Natural killer cell (primary cell): ENCODE results near the gene LIAS. TPM values are rescaled to one million over a fixed set of nuclear protein-coding genes. Genes with fewer than 3 reads are reported as not detected.
"Not testable (repeated sequence)": the region's sequence is repeated elsewhere in the genome, so short reads cannot be mapped to it uniquely, and the experiment has no call there.

Source experiments
- ATAC-seq, 3 donors: fragments of 150-1000 bp in 2 of 3; fragments of 200-7000 bp in 1 of 3; cut with Tn5 transposase; 1 replicate in 1 of 3; 2 replicates in 2 of 3; pipeline ENCODE4 v1.10.0; 2021; ENCODE audit warnings: mild to moderate bottlenecking in 2 of 3, moderate library complexity in 2 of 3
- DNase-seq, 2 donors: peaks; one replicate each; pipeline versions ENCODE4 v3.0.0 to v3.0.0-alpha.2; 2013 to 2021; ENCODE audit warnings: mixed read lengths in 1 of 2
- H3K27ac ChIP-seq: one replicate; pipeline ENCODE4 v1.5.1; 2013; ENCODE audit warnings: mild to moderate bottlenecking, low read length
- H3K27me3 ChIP-seq: one replicate; pipeline ENCODE4 v1.6.1; 2013; ENCODE audit warnings: low read length; ENCODE audit not compliant: control insufficient read depth, insufficient read depth
- H3K36me3 ChIP-seq: one replicate; pipeline ENCODE4 v1.6.1; 2013; ENCODE audit warnings: low read length; ENCODE audit not compliant: control insufficient read depth, insufficient read depth
- H3K4me1 ChIP-seq: one replicate; pipeline ENCODE4 v1.6.1; 2013; ENCODE audit warnings: low read length; ENCODE audit not compliant: control insufficient read depth, insufficient read depth
- H3K4me3 ChIP-seq: one replicate; pipeline ENCODE4 v1.5.1; 2013; ENCODE audit warnings: low read length
- H3K9me3 ChIP-seq: one replicate; pipeline ENCODE4 v1.6.1; 2013; ENCODE audit warnings: low read length; ENCODE audit not compliant: control insufficient read depth, insufficient read depth
- H3K27ac Mint-ChIP-seq, 2 donors: one replicate each; pipeline ENCODE4 v1.8.0; 2022; ENCODE audit warnings: mild to moderate bottlenecking in 2 of 2, mixed read lengths in 2 of 2, moderate library complexity in 1 of 2
- H3K27me3 Mint-ChIP-seq, 2 donors: one replicate each; pipeline ENCODE4 v1.8.0; 2022; ENCODE audit warnings: low read depth in 2 of 2, mixed read lengths in 2 of 2
- H3K36me3 Mint-ChIP-seq: one replicate; pipeline ENCODE4 v1.8.0; 2022; ENCODE audit warnings: mixed read lengths
- H3K4me1 Mint-ChIP-seq, 2 donors: one replicate each; pipeline ENCODE4 v1.8.0; 2022; ENCODE audit warnings: mixed read lengths in 2 of 2
- H3K4me3 Mint-ChIP-seq: one replicate; pipeline ENCODE4 v1.8.0; 2022; ENCODE audit warnings: mild to moderate bottlenecking, moderate library complexity, mixed read lengths
- H3K9me3 Mint-ChIP-seq, 2 donors: one replicate each; pipeline ENCODE4 v1.8.0; 2022; ENCODE audit warnings: mixed read lengths in 2 of 2
- CTCF ChIP-seq: fragments of 200-600 bp; IDR thresholded peaks from one replicate; pipeline ENCODE4 v1.8.0; 2022; ENCODE audit warnings: antibody characterized with exemption
- WGBS: methylation state at CpG from one replicate; pipeline ENCODE4 v1.1.7; 2013; ENCODE audit warnings: missing lambda C conversion rate; ENCODE audit not compliant: insufficient coverage; 5-methylcytosine and 5-hydroxymethylcytosine counted together
- intact Hi-C: fragments of 100-400 bp; cut with micrococcal nuclease; formaldehyde crosslinking; loops from one replicate; pipeline ENCODE4 v1.14.2; 2022
- total RNA-seq, 4 donors: library from RNA; stranded (reverse); fragments of 120-200 nt in 1 of 4; gene quantifications; one replicate each; pipeline versions ENCODE4 v1.2.3 to v1.2.4, GENCODE V29; 2013 to 2022

The LIAS gene
- total RNA-seq, 3 donors from 2014 or later (not counting 1 experiment from before 2014, with no cell fraction given), result 10.6 to 14.3 (median 11.9) TPM

GRCh38 chr4:39497909-39498726, 39.3 kb downstream of the LIAS start:
- Mint-ChIP-seq H3K4me1 (no peaks in the 10 kb centered on the region), H3K36me3 (peaks cover 6% of the 10 kb centered on the region), H3K27me3 (no peaks in the 10 kb centered on the region), H3K4me3 (no peak overlapping the region), H3K9me3 (no peaks in the 10 kb centered on the region), H3K27ac (no peak overlapping the region)
- Histone ChIP-seq H3K9me3 (no peaks in the 10 kb centered on the region), H3K4me1 (no peaks in the 10 kb centered on the region), H3K36me3 (peaks cover 19% of the 10 kb centered on the region), H3K27ac (no peak overlapping the region), H3K27me3 (no peaks in the 10 kb centered on the region), H3K4me3 (no peak overlapping the region)
- DNase-seq (no peak), ATAC-seq (no peak)
- intact Hi-C loops, result no loop called here
- WGBS, result 100% methylated on average over 1 of the region's 1 CpG
- TF ChIP-seq CTCF, result no peak

GRCh38 chr4:39498727-39499020, 39.8 kb downstream of the LIAS start:
- Mint-ChIP-seq H3K27ac (no peak overlapping the region), H3K4me1 (no peaks in the 10 kb centered on the region), H3K27me3 (no peaks in the 10 kb centered on the region), H3K9me3 (no peaks in the 10 kb centered on the region), H3K36me3 (peaks cover 6% of the 10 kb centered on the region), H3K4me3 (no peak overlapping the region)
- Histone ChIP-seq H3K9me3 (no peaks in the 10 kb centered on the region), H3K27me3 (no peaks in the 10 kb centered on the region), H3K4me3 (no peak overlapping the region), H3K36me3 (peaks cover 24% of the 10 kb centered on the region), H3K27ac (no peak overlapping the region), H3K4me1 (no peaks in the 10 kb centered on the region)
- intact Hi-C loops, result no loop called here
- TF ChIP-seq CTCF, result no peak
- no peak for ATAC-seq
- DNase-seq, result no peak

- Histone ChIP-seq H3K4me3 (no peak overlapping the region), H3K27me3 (no peaks in the 10 kb centered on the region), H3K27ac (no peak overlapping the region), H3K9me3 (no peaks in the 10 kb centered on the region), H3K36me3 (peaks cover 50% of the 10 kb centered on the region), H3K4me1 (no peaks in the 10 kb centered on the region)
- ATAC-seq (no peak), DNase-seq (no peak)
- no peak for TF ChIP-seq CTCF
- intact Hi-C loops, result no loop called here
- Mint-ChIP-seq H3K27ac (no peak overlapping the region), H3K9me3 (no peaks in the 10 kb centered on the region), H3K4me3 (no peak overlapping the region), H3K36me3 (peaks cover 19% of the 10 kb centered on the region), H3K27me3 (no peaks in the 10 kb centered on the region), H3K4me1 (no peaks in the 10 kb centered on the region)
These were observed 43.3 kb downstream of the LIAS start for GRCh38 chr4:39502019-39502663.

- ATAC-seq, H3K9me3 Mint-ChIP-seq, intact Hi-C loops, H3K4me3 ChIP-seq, H3K27ac ChIP-seq, H3K27me3 Mint-ChIP-seq, DNase-seq, H3K27me3 ChIP-seq, H3K4me1 Mint-ChIP-seq, H3K27ac Mint-ChIP-seq, H3K4me3 Mint-ChIP-seq, H3K4me1 ChIP-seq, H3K9me3 ChIP-seq: not testable (repeated sequence)
- H3K36me3 Mint-ChIP-seq, result peaks cover 20% of the 10 kb centered on the region
- peaks cover 55% of the 10 kb centered on the region for H3K36me3 ChIP-seq
- 99% methylated on average over 4 of the region's 4 CpGs for WGBS
These were observed 43.8 kb downstream of the LIAS start for GRCh38 chr4:39502664-39503035.
